GM19099 (cell line): ENCODE data around the gene NUTF2.
A peak's percentile ranks its signal among the peaks of the same experiment; 100 is the strongest.

Experiments
- POLR2A ChIP-seq: IDR thresholded peaks from 3 replicates; pipeline ENCODE4 v1.6.1; 2011; ENCODE audit warnings: low read depth; ENCODE audit not compliant: insufficient read length; ENCODE audit errors: extremely low read depth

Gene NUTF2

GRCh38 chr16:67872631-67873434 lies 26.1 kb downstream of the NUTF2 start, which contains the start of gene EDC4:
EDC4 (plus strand) TSS chr16:67873052; CDS start chr16:67873262, 210 bp downstream.
- TF ChIP-seq POLR2A, result peak; percentile 83

- no peak for TF ChIP-seq POLR2A
These were observed 27.0 kb downstream of the NUTF2 start for GRCh38 chr16:67873435-67874370.

GRCh38 chr16:67874372-67874771 lies 27.6 kb downstream of the NUTF2 start:
- TF ChIP-seq POLR2A, result no peak

GRCh38 chr16:67877064-67877463 lies 30.3 kb downstream of the NUTF2 start:
- no peak for TF ChIP-seq POLR2A

- TF ChIP-seq POLR2A, result no peak
These were observed 31.5 kb downstream of the NUTF2 start for GRCh38 chr16:67878232-67878631.

- TF ChIP-seq POLR2A, result no peak
These were observed 32.1 kb downstream of the NUTF2 start for GRCh38 chr16:67878846-67879245.

GRCh38 chr16:67879462-67879861 lies 32.7 kb downstream of the NUTF2 start:
- TF ChIP-seq POLR2A, result no peak

- no peak for TF ChIP-seq POLR2A
These were observed 33.2 kb downstream of the NUTF2 start for GRCh38 chr16:67879936-67880335.

GRCh38 chr16:67880584-67880983 lies 33.9 kb downstream of the NUTF2 start:
- TF ChIP-seq POLR2A, result no peak

- no peak for TF ChIP-seq POLR2A
These were observed 35.0 kb downstream of the NUTF2 start for GRCh38 chr16:67881621-67882161.

GRCh38 chr16:67882374-67883145 lies 35.8 kb downstream of the NUTF2 start:
- no peak for TF ChIP-seq POLR2A

- no peak for TF ChIP-seq POLR2A
These were observed 36.6 kb downstream of the NUTF2 start for GRCh38 chr16:67883146-67883871.

- no peak for TF ChIP-seq POLR2A
These were observed 37.1 kb downstream of the NUTF2 start for GRCh38 chr16:67883872-67884261.

GRCh38 chr16:67884684-67885083 lies 38.0 kb downstream of the NUTF2 start, which contains the start of gene NRN1L:
NRN1L (plus strand) TSS chr16:67884885; CDS start chr16:67884904, 19 bp downstream.
- no peak for TF ChIP-seq POLR2A
